HepG2 (cell line): Measurements from ENCODE around the gene NFE2L2. TPM values are rescaled to one million over a fixed set of nuclear protein-coding genes. Genes with fewer than 3 reads are reported as not detected.

ENCODE experiments used
- GATAD2A ChIP-seq: IDR thresholded peaks from 2 replicates; pipeline ENCODE4 v1.6.1; 2016
- HOXA9 ChIP-seq: sonication (generic); formaldehyde crosslinking; IDR thresholded peaks from 2 replicates; pipeline ENCODE4 v1.8.1; 2022; ENCODE audit warnings: missing genetic modification reagents, mild to moderate bottlenecking, moderate library complexity, borderline replicate concordance
- KDM1A ChIP-seq: IDR thresholded peaks from 2 replicates; pipeline ENCODE4 v1.6.1; 2016; ENCODE audit warnings: missing compliant biosample characterization
- NR2C2 ChIP-seq: sonication (generic); formaldehyde crosslinking; IDR thresholded peaks from 2 replicates; pipeline ENCODE4 v1.4.0; 2020; ENCODE audit warnings: missing genetic modification reagents, mild to moderate bottlenecking, moderate library complexity, borderline replicate concordance
- NRL ChIP-seq: sonication (generic); formaldehyde crosslinking; IDR thresholded peaks from 2 replicates; pipeline ENCODE4 v1.5.0; 2020; ENCODE audit warnings: missing genetic modification reagents, mild to moderate bottlenecking, moderate library complexity, borderline replicate concordance
- SKI ChIP-seq: fragments of 450-650 bp; IDR thresholded peaks from one replicate; pipeline ENCODE4 v1.6.1; 2018; ENCODE audit warnings: mild to moderate bottlenecking; ENCODE audit not compliant: partially characterized antibody
- ZBTB1 ChIP-seq: sonication (generic); formaldehyde crosslinking; IDR thresholded peaks from 2 replicates; pipeline ENCODE4 v1.4.0; 2020; ENCODE audit warnings: missing genetic modification reagents, borderline replicate concordance
- ZFP36L2 ChIP-seq: sonication (generic); formaldehyde crosslinking; IDR thresholded peaks from 2 replicates; pipeline ENCODE4 v1.4.0; 2020; ENCODE audit warnings: missing genetic modification reagents
- ZNF549 ChIP-seq: sonication (generic); formaldehyde crosslinking; IDR thresholded peaks from 2 replicates; pipeline ENCODE4 v1.5.0; 2020; ENCODE audit warnings: missing genetic modification reagents
- ZNF550 ChIP-seq: sonication (generic); formaldehyde crosslinking; IDR thresholded peaks from 2 replicates; pipeline ENCODE4 v1.4.0; 2020; ENCODE audit warnings: mild to moderate bottlenecking, missing genetic modification reagents, borderline replicate concordance
- ZNF724P ChIP-seq: sonication (generic); formaldehyde crosslinking; IDR thresholded peaks from 2 replicates; pipeline ENCODE4 v1.8.0; 2022; ENCODE audit warnings: missing genetic modification reagents, borderline replicate concordance
- polyA plus RNA-seq, 8 experiments: library from polyadenylated mRNA; depleted of rRNA in 3 of 8; stranded (reverse) in 7 of 8; unstranded in 1 of 8; fragments of >200 nt; fragmentation: Illumina TruSeq in 4 of 8; extraction: Trizol in 4 of 8; gene quantifications; 2 replicates each; pipeline versions ENCODE4 v1.2.1 to v1.2.3, GENCODE V29; 2011 to 2016; ENCODE audit warnings: low read depth in 4 of 8, missing spikeins in 1 of 8, mixed read lengths in 1 of 8; ENCODE audit not compliant: insufficient read depth in 1 of 8
- total RNA-seq, 5 experiments: library from RNA; depleted of rRNA; stranded (reverse); fragments of >200 nt; fragmentation: Illumina TruSeq; extraction: Trizol; gene quantifications; 2 replicates each; pipeline ENCODE4 v1.2.3, GENCODE V29; 2016; ENCODE audit warnings: low read depth in 1 of 5
- TF ChIP-seq, protein P1 (sequence below): sonication (generic); formaldehyde crosslinking; IDR thresholded peaks from 2 replicates; pipeline ENCODE4 v1.4.0; 2020; ENCODE audit warnings: missing genetic modification reagents
- TF ChIP-seq, protein P2 (sequence below): sonication (generic); formaldehyde crosslinking; IDR thresholded peaks from 2 replicates; pipeline ENCODE4 v1.4.0; 2020; ENCODE audit warnings: missing genetic modification reagents
- TF ChIP-seq, protein P3 (sequence below): sonication (generic); formaldehyde crosslinking; IDR thresholded peaks from 2 replicates; pipeline ENCODE4 v1.8.0; 2022; ENCODE audit warnings: mild to moderate bottlenecking, missing genetic modification reagents, moderate library complexity
- TF ChIP-seq, protein P4 (sequence below): sonication (generic); formaldehyde crosslinking; IDR thresholded peaks from 2 replicates; pipeline ENCODE4 v1.5.1; 2020; ENCODE audit warnings: mild to moderate bottlenecking, missing genetic modification reagents, moderate library complexity
- TF ChIP-seq, protein P5 (sequence below): sonication (generic); formaldehyde crosslinking; IDR thresholded peaks from 2 replicates; pipeline ENCODE4 v1.4.0; 2020; ENCODE audit warnings: mild to moderate bottlenecking, missing genetic modification reagents

Gene NFE2L2
- total and polyA plus RNA-seq, 2 of the 13 experiments (the other 11 are each of a cell fraction or from before 2014, with no cell fraction given) = 84.6 to 215 TPM

DNA sequence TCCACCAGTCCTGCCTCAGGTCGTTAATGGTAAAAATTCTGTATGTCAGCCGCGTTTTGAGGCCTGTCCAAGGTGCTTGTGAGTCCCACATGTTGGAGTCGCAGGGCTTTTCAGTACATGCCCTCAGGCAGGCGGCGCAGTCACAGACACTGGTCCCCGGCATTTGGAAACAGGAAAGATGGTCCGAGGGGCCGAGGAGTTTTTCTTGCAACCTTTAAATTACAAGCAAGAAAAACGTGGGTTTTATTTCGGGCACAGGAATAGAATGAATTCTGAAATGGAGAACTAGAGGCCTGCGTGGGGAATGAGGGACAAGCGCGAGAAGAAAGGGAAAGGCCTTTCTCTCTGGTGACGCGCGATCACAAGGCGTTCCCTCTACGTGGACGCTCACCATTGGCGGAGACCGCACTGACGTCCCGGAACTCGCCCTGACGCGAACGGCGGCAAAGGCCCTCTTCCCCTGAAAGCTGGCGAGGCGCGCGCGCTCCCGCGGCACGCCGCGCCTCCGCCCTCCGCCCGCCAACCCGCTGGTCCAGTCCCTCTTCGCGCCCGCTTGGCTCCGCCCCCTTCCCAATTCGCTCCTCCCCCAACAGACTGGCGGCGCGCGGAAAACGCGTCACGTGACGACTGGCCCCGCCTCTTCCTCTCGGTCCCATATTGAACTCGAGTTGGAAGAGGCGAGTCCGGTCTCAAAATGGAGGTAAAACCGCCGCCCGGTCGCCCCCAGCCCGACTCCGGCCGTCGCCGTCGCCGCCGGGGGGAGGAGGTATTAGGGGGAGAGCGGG is 52.2 kb downstream of the NFE2L2 start, which contains the start of gene HNRNPA3 (continued):
- TF ChIP-seq, protein P1, sequence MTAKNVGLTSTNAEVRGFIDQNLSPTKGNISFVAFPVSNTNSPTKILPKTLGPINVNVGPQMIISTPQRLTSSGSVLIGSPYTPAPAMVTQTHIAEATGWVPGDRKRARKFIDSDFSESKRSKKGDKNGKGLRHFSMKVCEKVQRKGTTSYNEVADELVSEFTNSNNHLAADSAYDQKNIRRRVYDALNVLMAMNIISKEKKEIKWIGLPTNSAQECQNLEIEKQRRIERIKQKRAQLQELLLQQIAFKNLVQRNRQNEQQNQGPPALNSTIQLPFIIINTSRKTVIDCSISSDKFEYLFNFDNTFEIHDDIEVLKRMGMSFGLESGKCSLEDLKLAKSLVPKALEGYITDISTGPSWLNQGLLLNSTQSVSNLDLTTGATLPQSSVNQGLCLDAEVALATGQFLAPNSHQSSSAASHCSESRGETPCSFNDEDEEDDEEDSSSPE (CRISPR knock-in tag) = peak; percentile 95
- TF ChIP-seq ZFP36L2 (CRISPR knock-in tag) (0 out of 2 replicates have a peak, but pooled peaks have one; percentile 29), NRL (no peak), ZNF549 (CRISPR knock-in tag) (no peak), GATAD2A (CRISPR knock-in tag) (peak; percentile 48), ZNF550 (CRISPR knock-in tag) (no peak), KDM1A (no peak), SKI (peak; percentile 63), ZBTB1 (CRISPR knock-in tag) (no peak), HOXA9 (CRISPR knock-in tag) (no peak; the same call in 1 of the 2 replicates), ZNF724P (CRISPR knock-in tag) (peak; percentile 89; the same call in 1 of the 2 replicates), NR2C2 (CRISPR knock-in tag) (0 out of 2 replicates have a peak, but pooled peaks have one; percentile 6)
- TF ChIP-seq, protein P2, sequence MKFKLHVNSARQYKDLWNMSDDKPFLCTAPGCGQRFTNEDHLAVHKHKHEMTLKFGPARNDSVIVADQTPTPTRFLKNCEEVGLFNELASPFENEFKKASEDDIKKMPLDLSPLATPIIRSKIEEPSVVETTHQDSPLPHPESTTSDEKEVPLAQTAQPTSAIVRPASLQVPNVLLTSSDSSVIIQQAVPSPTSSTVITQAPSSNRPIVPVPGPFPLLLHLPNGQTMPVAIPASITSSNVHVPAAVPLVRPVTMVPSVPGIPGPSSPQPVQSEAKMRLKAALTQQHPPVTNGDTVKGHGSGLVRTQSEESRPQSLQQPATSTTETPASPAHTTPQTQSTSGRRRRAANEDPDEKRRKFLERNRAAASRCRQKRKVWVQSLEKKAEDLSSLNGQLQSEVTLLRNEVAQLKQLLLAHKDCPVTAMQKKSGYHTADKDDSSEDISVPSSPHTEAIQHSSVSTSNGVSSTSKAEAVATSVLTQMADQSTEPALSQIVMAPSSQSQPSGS (CRISPR knock-in tag) = peak; percentile 72
- TF ChIP-seq, protein P3, sequence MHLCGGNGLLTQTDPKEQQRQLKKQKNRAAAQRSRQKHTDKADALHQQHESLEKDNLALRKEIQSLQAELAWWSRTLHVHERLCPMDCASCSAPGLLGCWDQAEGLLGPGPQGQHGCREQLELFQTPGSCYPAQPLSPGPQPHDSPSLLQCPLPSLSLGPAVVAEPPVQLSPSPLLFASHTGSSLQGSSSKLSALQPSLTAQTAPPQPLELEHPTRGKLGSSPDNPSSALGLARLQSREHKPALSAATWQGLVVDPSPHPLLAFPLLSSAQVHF (CRISPR knock-in tag) = no peak
- TF ChIP-seq, protein P4, sequence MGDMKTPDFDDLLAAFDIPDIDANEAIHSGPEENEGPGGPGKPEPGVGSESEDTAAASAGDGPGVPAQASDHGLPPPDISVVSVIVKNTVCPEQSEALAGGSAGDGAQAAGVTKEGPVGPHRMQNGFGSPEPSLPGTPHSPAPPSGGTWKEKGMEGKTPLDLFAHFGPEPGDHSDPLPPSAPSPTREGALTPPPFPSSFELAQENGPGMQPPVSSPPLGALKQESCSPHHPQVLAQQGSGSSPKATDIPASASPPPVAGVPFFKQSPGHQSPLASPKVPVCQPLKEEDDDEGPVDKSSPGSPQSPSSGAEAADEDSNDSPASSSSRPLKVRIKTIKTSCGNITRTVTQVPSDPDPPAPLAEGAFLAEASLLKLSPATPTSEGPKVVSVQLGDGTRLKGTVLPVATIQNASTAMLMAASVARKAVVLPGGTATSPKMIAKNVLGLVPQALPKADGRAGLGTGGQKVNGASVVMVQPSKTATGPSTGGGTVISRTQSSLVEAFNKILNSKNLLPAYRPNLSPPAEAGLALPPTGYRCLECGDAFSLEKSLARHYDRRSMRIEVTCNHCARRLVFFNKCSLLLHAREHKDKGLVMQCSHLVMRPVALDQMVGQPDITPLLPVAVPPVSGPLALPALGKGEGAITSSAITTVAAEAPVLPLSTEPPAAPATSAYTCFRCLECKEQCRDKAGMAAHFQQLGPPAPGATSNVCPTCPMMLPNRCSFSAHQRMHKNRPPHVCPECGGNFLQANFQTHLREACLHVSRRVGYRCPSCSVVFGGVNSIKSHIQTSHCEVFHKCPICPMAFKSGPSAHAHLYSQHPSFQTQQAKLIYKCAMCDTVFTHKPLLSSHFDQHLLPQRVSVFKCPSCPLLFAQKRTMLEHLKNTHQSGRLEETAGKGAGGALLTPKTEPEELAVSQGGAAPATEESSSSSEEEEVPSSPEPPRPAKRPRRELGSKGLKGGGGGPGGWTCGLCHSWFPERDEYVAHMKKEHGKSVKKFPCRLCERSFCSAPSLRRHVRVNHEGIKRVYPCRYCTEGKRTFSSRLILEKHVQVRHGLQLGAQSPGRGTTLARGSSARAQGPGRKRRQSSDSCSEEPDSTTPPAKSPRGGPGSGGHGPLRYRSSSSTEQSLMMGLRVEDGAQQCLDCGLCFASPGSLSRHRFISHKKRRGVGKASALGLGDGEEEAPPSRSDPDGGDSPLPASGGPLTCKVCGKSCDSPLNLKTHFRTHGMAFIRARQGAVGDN (CRISPR knock-in tag) = peak; percentile 85
- TF ChIP-seq, protein P5, sequence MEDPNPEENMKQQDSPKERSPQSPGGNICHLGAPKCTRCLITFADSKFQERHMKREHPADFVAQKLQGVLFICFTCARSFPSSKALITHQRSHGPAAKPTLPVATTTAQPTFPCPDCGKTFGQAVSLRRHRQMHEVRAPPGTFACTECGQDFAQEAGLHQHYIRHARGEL (CRISPR knock-in tag) = no peak
